PC-9 (cell line): ENCODE measurements around the gene GRM7. TPM values are rescaled to one million over a fixed set of nuclear protein-coding genes. Genes with fewer than 3 reads are reported as not detected.

Source experiments
- BruUV-seq: library from RNA; stranded (reverse); fragments of 400-500 nt; replicated peaks from 2 replicates; lab custom pipeline; 2021; lab: Mats Ljungman, UMichigan
- CTCF ChIA-PET: fragments of 300-600 bp; sonication (Branson Sonifier 250); formaldehyde crosslinking; loops from one replicate; lab custom pipeline; 2022; ENCODE audit warnings: antibody characterized with exemption; lab: Charles Lee
- POLR2A ChIA-PET: fragments of 300-600 bp; sonication (Branson Sonifier 250); formaldehyde crosslinking; loops from one replicate; lab custom pipeline; 2022; ENCODE audit warnings: antibody characterized with exemption; ENCODE audit not compliant: unreplicated experiment; lab: Charles Lee
- DNase-seq, 2 experiments: peaks; one replicate each; pipeline versions ENCODE4 v3.0.0 to v3.0.0-alpha.2; 2015 to 2022; ENCODE audit warnings: mixed read lengths in 1 of 2
- H2AFZ ChIP-seq: fragments of 200-600 bp; sonication (generic); 2 replicates; pipeline ENCODE4 v1.8.1; 2017; ENCODE audit warnings: antibody characterized with exemption
- H3F3A ChIP-seq: fragments of 200-600 bp; sonication (generic); 2 replicates; pipeline ENCODE4 v1.8.1; 2017; ENCODE audit warnings: antibody characterized with exemption, mild to moderate bottlenecking, low read depth; ENCODE audit not compliant: insufficient read depth
- H3K27ac ChIP-seq: fragments of 200-600 bp; sonication (generic); 2 replicates; pipeline ENCODE4 v1.6.1; 2016; ENCODE audit warnings: mixed run types
- H3K27me3 ChIP-seq: fragments of 200-600 bp; sonication (generic); 2 replicates; pipeline ENCODE4 v1.6.1; 2016; ENCODE audit warnings: low read depth, mixed run types; ENCODE audit not compliant: insufficient read depth
- H3K36me3 ChIP-seq: fragments of 200-600 bp; sonication (generic); 2 replicates; pipeline ENCODE4 v1.6.1; 2016; ENCODE audit warnings: low read depth, mixed run types
- H3K4me1 ChIP-seq: fragments of 200-600 bp; sonication (generic); replicated peaks from 2 replicates; pipeline ENCODE4 v1.6.1; 2016; ENCODE audit warnings: mixed run types; ENCODE audit not compliant: insufficient read depth
- H3K4me2 ChIP-seq: fragments of 200-600 bp; sonication (generic); 2 replicates; pipeline ENCODE4 v1.6.1; 2017; ENCODE audit warnings: mixed run types
- H3K4me3 ChIP-seq: fragments of 200-600 bp; sonication (generic); 2 replicates; pipeline ENCODE4 v1.6.1; 2016; ENCODE audit warnings: mixed run types
- H3K79me2 ChIP-seq: fragments of 200-600 bp; sonication (generic); 2 replicates; pipeline ENCODE4 v1.6.1; 2017; ENCODE audit warnings: low read depth, mixed run types
- H3K9me2 ChIP-seq: fragments of 200-600 bp; sonication (generic); 2 replicates; pipeline ENCODE4 v1.8.1; 2017; ENCODE audit warnings: mild to moderate bottlenecking; ENCODE audit not compliant: insufficient read depth
- H3K9me3 ChIP-seq: fragments of 200-600 bp; sonication (generic); 2 replicates; pipeline ENCODE4 v1.8.1; 2016; ENCODE audit warnings: low read depth; ENCODE audit not compliant: insufficient read depth
- H4K20me1 ChIP-seq: fragments of 200-600 bp; sonication (generic); 2 replicates; pipeline ENCODE4 v1.8.1; 2017; ENCODE audit not compliant: insufficient read depth
- EZH2 ChIP-seq: fragments of 200-600 bp; sonication (generic); IDR thresholded peaks from 2 replicates; pipeline ENCODE4 v1.8.0; 2017; ENCODE audit warnings: antibody characterized with exemption, low read depth
- intact Hi-C: fragments of 100-400 bp; cut with micrococcal nuclease; formaldehyde crosslinking; loops from one replicate; pipeline ENCODE4 v1.10.0; 2022; ENCODE audit not compliant: unreplicated experiment
- total RNA-seq: library from RNA; stranded (reverse); gene quantifications from 2 replicates; pipeline ENCODE4 v1.2.3, GENCODE V29; 2021
- TF ChIP-seq, protein P1 (sequence below): fragments of 200-600 bp; sonication (generic); conservative IDR thresholded peaks from 2 replicates; pipeline ENCODE4 v1.6.1; 2017; ENCODE audit warnings: mixed run types, antibody characterized with exemption, mild to moderate bottlenecking, moderate library complexity

GRM7 gene
- total RNA-seq, 1 experiment from 2014 or later, result not detected

GRCh38 chr3:7194071-7194835, 333.3 kb downstream of the GRM7 start:
- no peak overlapping the region for H3K27ac ChIP-seq
- H2AFZ ChIP-seq, result no peak overlapping the region
- no peaks in the 10 kb centered on the region for H4K20me1 ChIP-seq
- H3K4me1 ChIP-seq, result no peaks in the 10 kb centered on the region
- H3K4me3 ChIP-seq, result no peak overlapping the region
- TF ChIP-seq, protein P1, sequence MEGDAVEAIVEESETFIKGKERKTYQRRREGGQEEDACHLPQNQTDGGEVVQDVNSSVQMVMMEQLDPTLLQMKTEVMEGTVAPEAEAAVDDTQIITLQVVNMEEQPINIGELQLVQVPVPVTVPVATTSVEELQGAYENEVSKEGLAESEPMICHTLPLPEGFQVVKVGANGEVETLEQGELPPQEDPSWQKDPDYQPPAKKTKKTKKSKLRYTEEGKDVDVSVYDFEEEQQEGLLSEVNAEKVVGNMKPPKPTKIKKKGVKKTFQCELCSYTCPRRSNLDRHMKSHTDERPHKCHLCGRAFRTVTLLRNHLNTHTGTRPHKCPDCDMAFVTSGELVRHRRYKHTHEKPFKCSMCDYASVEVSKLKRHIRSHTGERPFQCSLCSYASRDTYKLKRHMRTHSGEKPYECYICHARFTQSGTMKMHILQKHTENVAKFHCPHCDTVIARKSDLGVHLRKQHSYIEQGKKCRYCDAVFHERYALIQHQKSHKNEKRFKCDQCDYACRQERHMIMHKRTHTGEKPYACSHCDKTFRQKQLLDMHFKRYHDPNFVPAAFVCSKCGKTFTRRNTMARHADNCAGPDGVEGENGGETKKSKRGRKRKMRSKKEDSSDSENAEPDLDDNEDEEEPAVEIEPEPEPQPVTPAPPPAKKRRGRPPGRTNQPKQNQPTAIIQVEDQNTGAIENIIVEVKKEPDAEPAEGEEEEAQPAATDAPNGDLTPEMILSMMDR, result no peak
- TF ChIP-seq EZH2, result no peak
- H3K9me3 ChIP-seq, result no peaks in the 10 kb centered on the region
- DNase-seq, result no peak
- ChIA-PET POLR2A (no interaction called here), CTCF (no interaction called here)
- intact Hi-C loops, result no loop called here
- H3K27me3 ChIP-seq, result no peaks in the 10 kb centered on the region
- no peaks in the 10 kb centered on the region for H3F3A ChIP-seq
- no peaks in the 10 kb centered on the region; the same call in 1 of the 2 replicates for H3K9me2 ChIP-seq
- BruUV-seq, result no TSS peak
- H3K4me2 ChIP-seq, result no peak overlapping the region
- no peaks in the 10 kb centered on the region for H3K79me2 ChIP-seq
- no peaks in the 10 kb centered on the region for H3K36me3 ChIP-seq

GRCh38 chr3:7195934-7196333, 335.0 kb downstream of the GRM7 start:
- no peak for DNase-seq
- TF ChIP-seq, protein P1, result no peak
- TF ChIP-seq EZH2, result no peak
- H4K20me1 ChIP-seq, result no peaks in the 10 kb centered on the region
- no peaks in the 10 kb centered on the region for H3F3A ChIP-seq
- no peak overlapping the region for H3K27ac ChIP-seq
- H3K4me2 ChIP-seq, result no peak overlapping the region
- H3K79me2 ChIP-seq, result no peaks in the 10 kb centered on the region
- intact Hi-C loops, result no loop called here
- no peaks in the 10 kb centered on the region; the same call in 1 of the 2 replicates for H3K9me2 ChIP-seq
- H3K9me3 ChIP-seq, result no peaks in the 10 kb centered on the region
- no peaks in the 10 kb centered on the region for H3K27me3 ChIP-seq
- no peaks in the 10 kb centered on the region for H3K36me3 ChIP-seq
- ChIA-PET POLR2A (no interaction called here), CTCF (no interaction called here)
- H3K4me3 ChIP-seq, result no peak overlapping the region
- H2AFZ ChIP-seq, result no peak overlapping the region
- no peaks in the 10 kb centered on the region for H3K4me1 ChIP-seq
- BruUV-seq, result no TSS peak

- intact Hi-C loops, result no loop called here
- Histone ChIP-seq H4K20me1 (no peaks in the 10 kb centered on the region), H3F3A (no peaks in the 10 kb centered on the region), H3K4me3 (no peak overlapping the region), H3K9me2 (no peaks in the 10 kb centered on the region), H3K9me3 (no peaks in the 10 kb centered on the region), H3K27me3 (no peaks in the 10 kb centered on the region), H3K36me3 (no peaks in the 10 kb centered on the region), H3K4me1 (no peaks in the 10 kb centered on the region), H3K27ac (no peak overlapping the region), H3K4me2 (no peak overlapping the region), H2AFZ (no peak overlapping the region), H3K79me2 (no peaks in the 10 kb centered on the region)
- POLR2A ChIA-PET, result no interaction called here
- CTCF ChIA-PET, result no interaction called here
- no peak for DNase-seq
- BruUV-seq, result no TSS peak
- TF ChIP-seq, protein P1, result no peak
Observed at GRCh38 chr3:7201784-7202183, 340.9 kb downstream of the GRM7 start.
